HG03460 (cell line): ENCODE results near the gene NDUFS4.
"Not testable (repeated sequence)": the region's sequence is repeated elsewhere in the genome, so short reads cannot be mapped to it uniquely, and the experiment has no call there.

ENCODE experiments used
- ATAC-seq: cut with Tn5 transposase; IDR thresholded peaks from one replicate; pipeline ENCODE4 v1.9.1; 2021; ENCODE audit not compliant: unreplicated experiment

NDUFS4 gene

DNA sequence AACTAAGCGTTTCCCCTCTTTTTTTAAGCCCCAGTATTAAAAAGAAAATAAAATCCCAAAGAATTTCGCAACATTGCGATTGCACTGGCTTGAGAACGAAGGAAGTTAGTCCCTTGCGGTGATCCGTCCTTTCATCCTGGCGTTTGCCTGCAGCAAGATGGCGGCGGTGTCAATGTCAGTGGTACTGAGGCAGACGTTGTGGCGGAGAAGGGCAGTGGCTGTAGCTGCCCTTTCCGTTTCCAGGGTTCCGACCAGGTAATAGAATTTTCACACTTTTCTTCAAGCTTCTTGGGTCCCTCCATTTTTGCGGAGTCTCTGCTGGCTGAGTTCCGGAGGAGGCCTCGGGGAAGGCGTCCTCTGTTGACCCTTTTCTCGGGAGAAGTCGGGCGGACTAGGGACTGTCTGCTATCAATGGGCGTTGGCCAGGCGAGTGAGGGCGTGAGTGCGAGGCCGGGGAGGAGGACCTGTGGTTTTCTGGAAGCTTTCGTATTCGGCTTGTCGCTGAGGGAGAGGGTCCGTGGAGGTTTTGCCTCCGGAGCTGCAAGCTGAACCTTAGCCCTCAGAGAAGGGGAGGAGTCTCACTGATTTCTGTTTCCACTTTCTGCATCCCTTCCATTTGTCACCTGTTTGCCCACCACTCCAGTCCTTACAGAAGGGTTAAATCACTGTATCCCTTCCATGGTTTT is at the start of gene NDUFS4:
Gene NDUFS4, plus strand, starts transcription at position 134 of the 686 bp plus-strand sequence. Its CDS starts 24 bp downstream, at position 158.
- peak; percentile 93 for ATAC-seq

DNA sequence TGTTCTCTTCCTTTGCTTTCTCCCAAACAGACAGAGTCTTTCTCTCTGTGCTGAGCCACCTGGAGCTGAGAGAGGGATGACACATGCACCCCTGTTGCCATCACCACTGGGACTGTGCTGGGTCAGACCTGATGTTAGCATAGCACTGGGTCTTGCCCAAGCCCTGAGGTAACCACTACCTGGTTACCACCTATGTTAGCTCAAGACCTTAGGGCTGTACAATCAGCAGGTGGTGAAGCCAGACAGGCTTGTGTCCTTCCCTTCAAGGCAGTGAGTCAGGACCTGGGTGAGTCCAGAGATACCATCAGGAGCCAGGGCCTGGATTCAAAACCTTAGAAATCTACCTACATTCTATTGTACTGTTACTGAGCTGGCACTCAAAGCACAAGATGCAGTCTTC is 47.9 kb upstream of the NDUFS4 start:
- no peak for ATAC-seq

- no peak for ATAC-seq
Measured at GRCh38 chr5:53515988-53516387, 44.5 kb upstream of the NDUFS4 start.

DNA sequence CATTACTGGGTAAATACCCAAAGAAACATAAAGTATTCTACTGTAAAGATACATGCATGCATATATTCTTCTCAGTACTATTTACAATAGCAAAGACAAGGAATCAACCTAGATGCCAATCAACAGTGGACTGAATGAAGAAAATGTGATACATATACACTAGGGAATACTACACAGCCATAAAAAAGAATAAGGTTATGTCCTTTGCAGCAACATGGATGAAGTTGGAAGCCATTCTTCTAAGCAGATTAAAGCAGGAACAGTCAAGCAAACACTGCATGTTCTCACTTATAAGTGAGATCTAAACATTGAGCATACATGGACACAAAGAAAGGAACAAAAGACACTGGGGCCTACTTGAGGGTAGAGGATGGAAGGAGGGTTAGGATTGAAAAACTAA is 39.6 kb upstream of the NDUFS4 start:
- no peak for ATAC-seq

DNA sequence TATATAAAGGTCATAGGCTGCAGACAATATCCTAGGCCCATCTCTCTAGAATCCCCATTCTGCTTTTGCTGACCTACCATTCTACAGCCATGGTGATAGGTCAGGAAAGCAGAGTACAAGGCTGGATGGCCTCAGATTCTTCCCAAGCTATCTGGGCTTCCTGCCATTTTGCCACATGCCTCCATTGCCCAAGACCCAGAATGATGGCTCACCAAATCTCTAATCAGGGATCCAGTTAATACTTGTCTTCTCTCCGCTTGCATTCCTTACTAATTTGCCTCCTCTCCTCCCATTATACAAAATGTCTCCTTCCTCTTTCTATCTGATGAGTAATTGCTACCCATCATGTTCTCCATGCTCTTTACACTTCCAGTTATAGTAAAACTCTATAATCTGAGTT is 22.7 kb upstream of the NDUFS4 start:
- no peak for ATAC-seq

DNA sequence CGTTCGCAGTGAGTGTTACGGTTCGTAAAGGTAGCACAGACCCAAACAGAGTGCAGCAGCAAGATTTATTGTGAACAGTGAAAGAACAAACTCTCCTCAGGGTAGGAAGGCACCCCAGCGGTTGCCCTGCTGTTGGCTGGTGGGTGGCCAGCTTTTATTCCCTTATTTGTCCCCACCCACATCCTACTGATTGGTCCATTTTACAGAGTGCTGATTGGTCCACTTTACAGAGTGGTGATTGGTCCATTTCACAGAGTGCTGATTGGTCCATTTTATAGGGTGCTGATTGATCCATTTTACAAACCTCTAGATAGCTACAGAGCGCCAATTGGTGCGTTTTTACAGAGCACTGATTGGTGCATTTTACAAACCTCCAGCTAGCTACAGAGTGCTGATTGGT is 19.7 kb upstream of the NDUFS4 start:
- ATAC-seq = not testable (repeated sequence)

DNA sequence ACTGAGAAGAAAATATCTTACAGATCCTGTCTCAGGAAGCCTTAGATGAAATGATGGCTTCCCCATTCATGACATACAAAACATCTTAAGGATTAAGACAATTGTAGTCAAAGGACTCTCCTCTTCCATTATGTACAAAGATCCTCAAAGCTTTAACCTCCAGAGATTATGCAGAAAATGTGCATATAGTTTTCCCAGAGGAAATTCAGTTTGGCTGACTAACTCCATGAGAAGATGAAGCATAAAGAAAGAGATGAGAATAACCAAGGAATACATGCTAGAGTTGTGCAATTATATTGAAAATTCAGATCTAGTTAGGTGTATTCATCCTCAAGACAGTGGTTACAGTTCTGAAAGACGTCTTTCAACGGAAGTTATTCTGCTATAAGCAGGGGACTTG is 18.6 kb upstream of the NDUFS4 start:
- ATAC-seq = no peak

DNA sequence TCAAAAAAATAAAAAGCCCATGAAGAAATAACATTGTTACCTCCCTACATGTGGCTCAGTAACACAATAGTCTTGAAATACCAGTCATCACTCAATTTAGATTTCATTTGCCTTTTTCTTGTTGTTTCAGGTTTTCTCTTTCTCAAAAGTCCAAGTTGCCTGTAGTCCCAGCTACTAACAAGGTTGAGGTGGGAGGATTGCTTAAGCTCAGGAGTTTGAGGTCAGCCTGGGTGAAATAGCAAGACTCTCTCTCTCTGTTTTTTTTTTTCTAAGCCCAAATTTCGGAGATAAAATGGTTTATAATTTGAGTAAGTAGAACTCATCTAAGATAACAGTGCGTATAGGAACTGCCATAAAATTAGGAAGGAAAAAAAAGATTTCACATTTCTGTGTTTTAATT is 17.5 kb upstream of the NDUFS4 start:
- no peak for ATAC-seq

DNA sequence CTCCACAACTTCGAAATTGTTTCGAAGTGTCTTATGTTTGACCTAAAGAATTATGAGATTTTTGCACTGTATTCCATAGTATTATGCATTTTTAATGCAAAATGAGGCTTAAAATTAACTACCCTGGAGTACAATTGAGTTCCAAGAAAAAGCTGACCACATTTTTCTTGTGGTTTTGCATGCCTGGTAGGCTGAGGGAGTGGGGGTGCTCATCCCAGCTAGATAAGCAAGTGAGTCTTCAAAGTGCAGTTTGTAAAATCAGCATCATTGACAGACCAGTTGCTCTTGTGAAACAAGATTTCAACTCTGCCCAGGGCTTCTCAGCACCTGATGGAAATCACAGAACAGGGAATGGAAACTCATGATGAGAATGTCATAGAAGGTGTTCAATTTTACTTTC is 17.0 kb upstream of the NDUFS4 start:
- no peak for ATAC-seq

DNA sequence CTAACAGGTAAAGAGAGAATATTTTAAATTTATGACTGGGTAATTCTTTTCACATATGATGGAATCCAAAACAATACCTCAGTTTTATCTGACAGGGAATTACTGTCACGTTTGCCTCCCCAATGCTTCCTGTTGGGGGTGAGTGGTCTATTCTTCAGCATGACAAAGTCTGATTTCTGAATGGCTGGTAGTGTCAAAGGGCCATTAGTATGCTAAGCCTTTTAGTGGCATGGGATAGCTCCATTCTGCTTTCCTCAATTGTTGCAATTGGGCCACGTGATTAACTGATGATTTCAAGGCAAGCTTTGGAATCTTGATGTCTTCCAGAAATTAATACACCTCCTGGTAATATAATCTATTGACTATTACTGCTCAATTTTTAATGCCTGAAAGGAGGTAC is 14.7 kb upstream of the NDUFS4 start:
- no peak for ATAC-seq

GRCh38 chr5:53547226-53547625 is 13.2 kb upstream of the NDUFS4 start:
- ATAC-seq = no peak

DNA sequence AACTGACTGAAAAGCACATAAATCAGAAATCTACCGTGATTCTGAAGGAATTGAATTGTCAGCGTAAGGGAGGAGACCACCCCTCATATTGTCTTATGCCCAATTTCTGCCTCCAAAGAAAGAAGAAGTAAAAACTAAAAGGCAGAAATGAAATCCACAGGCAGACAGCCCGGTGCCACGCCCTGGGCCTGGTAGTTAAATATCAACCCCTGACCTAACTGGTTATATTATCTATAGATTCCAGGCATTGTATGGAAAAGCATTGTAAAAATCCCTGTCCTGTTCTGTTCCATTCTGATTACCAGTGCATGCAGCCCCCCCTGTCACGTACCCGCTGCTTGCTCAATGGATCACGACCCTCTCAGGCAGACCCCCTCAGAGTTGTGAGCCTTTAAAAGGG is 11.9 kb upstream of the NDUFS4 start:
- not testable (repeated sequence) for ATAC-seq

GRCh38 chr5:53549792-53550191 is 10.6 kb upstream of the NDUFS4 start:
- ATAC-seq = no peak

DNA sequence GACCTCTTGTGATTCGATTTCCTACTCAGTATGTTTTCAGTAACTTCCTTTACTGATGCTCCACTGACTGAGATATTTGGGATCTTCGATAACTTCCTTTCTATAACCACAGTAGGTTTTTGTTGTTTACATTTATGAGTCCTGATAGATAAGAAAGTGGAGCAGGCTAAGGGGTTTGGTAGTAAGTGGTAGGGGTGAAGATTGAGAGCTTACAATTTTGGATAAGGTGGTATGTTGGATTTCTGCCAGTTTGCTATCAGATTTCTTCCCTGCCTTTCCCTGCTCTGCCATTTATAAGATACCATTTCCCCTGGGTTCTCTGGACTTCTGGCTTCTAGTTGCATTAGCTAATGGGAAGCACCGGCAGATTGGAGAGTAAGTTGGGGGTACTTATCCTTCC is 7.9 kb upstream of the NDUFS4 start:
- ATAC-seq = no peak

GRCh38 chr5:53554444-53554843 is 6.0 kb upstream of the NDUFS4 start:
- ATAC-seq = no peak

DNA sequence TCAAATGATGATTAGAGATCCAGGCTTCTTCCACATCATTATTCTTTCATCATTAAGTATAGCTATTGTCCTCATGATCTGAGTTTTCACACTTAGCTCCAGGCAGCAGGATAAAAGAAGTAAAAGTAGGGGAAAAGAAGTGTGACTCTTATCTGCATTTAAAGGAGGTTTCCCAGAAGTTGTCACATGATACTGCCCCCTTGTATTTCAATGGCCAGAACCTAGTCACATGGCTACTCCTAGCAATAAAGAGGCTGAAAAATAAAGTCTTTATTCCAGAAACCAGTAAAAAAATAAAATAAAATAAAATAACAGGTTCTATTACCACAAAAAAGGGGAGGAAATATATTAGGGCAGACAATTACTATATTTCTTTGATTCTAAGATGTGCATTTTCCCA is 5.3 kb upstream of the NDUFS4 start:
- ATAC-seq = no peak

DNA sequence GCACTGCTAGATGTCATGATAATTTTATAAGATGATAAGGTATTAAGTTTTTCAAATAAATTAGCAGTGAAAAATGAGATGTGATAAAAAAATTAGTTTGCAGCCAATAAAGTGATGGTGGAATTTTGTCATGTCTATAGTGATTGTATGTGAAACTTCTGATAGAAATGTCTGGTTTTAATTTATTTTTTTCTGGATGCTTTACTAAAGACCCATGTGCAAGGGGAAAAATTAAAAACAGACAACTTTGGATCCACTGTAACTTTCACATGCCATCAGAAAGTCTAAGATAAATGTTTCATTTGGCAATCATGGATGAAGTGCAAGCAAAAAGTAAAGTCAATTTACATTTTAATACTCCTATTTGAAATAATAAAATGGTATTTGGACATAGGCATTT is 4.4 kb upstream of the NDUFS4 start:
- ATAC-seq = no peak

DNA sequence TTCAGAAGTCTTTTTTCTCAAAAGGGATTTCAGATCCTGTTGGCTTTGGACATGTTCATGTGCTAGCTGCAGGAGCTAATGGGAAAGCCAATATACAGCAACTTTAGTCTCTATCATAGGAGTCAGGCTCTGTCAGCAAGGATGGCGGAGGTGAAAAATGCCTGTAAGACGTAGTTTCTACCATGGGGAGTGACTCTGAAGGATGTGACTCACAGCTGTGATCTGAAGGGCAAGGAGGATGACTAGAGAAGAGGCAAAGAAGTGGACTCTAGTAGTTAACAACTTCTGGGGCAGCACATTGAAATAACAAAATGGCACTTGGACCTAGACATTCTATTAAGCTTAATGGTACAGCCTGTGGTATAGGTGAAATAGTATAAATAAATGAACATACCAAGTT is 3.1 kb upstream of the NDUFS4 start:
- ATAC-seq = no peak

GRCh38 chr5:53558966-53559365 is 1.5 kb upstream of the NDUFS4 start:
- no peak for ATAC-seq

DNA sequence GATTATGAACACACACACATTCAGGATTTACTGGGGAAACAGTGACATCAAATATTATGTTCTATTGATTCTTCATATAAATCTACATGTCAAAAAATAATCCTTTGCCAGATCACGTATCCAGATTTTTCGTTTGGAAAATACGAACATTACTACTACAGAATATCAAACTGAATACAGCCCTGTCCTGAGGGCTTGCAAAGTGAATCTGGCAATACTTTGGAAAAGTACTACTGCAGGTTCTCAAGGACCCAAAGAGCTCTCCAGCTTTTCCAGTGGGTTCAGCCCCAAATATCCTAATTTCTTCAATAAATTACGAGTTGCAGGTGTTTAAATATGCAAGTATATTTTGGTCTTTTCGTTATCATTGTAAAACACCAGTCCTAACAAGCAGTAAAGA is 411 bp upstream of the NDUFS4 start:
- peak; percentile 10 for ATAC-seq

DNA sequence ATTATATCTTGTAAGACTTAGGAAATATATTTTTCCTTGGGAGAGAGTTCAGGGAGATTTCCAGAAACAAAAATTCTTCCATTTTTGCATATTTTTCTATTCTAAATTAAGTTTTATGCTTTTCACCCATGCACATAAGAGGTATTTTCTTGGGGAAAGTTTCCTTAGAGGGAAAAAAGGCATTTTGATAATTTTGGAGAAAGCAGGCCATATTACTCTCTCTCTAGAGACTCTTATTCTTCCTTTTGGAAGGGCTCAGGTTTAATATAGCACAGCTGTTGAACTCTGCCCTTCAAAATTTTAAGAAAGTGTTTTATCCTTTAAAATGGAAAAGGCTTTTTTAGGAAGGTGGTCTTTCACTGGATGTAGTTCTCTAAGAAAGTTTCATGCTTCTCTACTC is 8.0 kb downstream of the NDUFS4 start:
- ATAC-seq = no peak

- ATAC-seq = no peak
Measured at GRCh38 chr5:53568871-53569270, 8.4 kb downstream of the NDUFS4 start.

DNA sequence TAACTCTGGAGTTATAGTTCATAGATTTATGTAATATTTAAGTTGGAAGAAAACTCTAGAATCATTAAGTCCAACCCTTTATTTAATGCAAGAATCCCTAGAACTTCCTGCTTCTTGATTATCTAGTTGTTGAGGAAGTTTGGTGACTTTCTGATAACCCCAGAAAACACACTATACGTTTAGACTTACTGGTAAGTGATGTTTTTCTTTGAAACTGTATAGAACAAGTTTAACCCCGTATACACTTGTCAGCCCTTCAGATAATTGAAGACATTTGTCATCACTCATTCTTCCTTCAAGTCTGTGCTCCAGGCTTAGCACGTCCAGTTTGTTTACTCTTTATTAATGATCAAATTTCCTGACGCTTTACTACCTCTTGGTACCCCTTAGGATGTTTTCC is 9.0 kb downstream of the NDUFS4 start:
- ATAC-seq = no peak
